ENCODE data around the gene TSPAN15.
"Not testable (repeated sequence)": the region's sequence is repeated elsewhere in the genome, so short reads cannot be mapped to it uniquely, and the experiment has no call there.

TSPAN15 gene

DNA sequence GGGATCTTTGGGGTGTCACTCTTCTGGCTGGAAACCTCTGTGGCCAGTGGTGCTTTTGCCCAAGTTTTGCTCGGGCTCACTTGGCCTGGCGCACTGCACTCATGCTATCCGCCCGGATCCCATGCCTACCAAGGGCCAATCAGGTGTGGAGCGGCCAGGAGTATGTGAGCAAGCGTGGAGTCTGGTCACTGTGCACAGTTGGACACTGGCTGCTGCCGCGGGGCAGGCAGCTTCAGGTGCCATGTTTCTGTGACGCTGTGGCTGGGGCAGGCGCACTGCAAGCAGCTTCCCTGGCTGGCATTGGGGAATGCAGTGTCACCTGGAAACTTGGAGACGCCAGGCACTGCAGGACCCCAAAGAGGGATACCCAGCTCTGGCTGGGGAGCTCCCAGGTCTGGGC is 76.7 kb downstream of the TSPAN15 start (continued):
- TF ChIP-seq RBAK (tag by site-specific recombination; IDR thresholded peaks at IDR 0.05) (no peak), ZNF140 (tag by site-specific recombination; IDR thresholded peaks at IDR 0.05) (no peak)

- Histone ChIP-seq H3K27ac (ENCODE audit: extremely low read depth, low read depth, low read length) (no peak overlapping the region), H3K4me1 (ENCODE audit: control insufficient read depth, insufficient read depth, low read length) (no peaks in the 10 kb centered on the region), H3K9me3 (ENCODE audit: control insufficient read depth, insufficient read depth, low read depth, low read length) (no peaks in the 10 kb centered on the region), H3K4me3 (ENCODE audit: low read depth, low read length) (no peak overlapping the region), H3K36me3 (ENCODE audit: control insufficient read depth in 2 of 2, insufficient read depth in 1 of 2, low read length in 2 of 2) (no peaks in the 10 kb centered on the region)
- ChIA-PET CTCF (interaction anchor here (1.1 kb wide), 1 partner anchor 108 kb away, joined by 3 read pairs; no protein-coding TSS in a partner anchor), POLR2A (no interaction called here)
- TF ChIP-seq ZNF596 (tag by site-specific recombination; IDR thresholded peaks at IDR 0.05) (no peak), ZNF549 (tag by site-specific recombination; IDR thresholded peaks at IDR 0.05) (no peak), ZNF560 (tag by site-specific recombination; IDR thresholded peaks at IDR 0.05; ENCODE audit: borderline replicate concordance) (no peak), ZNF19 (tag by site-specific recombination; IDR thresholded peaks at IDR 0.05; ENCODE audit: low read depth) (no peak), ZBTB8A (tag by site-specific recombination; IDR thresholded peaks at IDR 0.05) (no peak), ZNF223 (tag by site-specific recombination; IDR thresholded peaks at IDR 0.05) (no peak), ZNF184 (tag by site-specific recombination; IDR thresholded peaks at IDR 0.05) (no peak), ZNF121 (tag by site-specific recombination; IDR thresholded peaks at IDR 0.05) (no peak), ZNF585B (tag by site-specific recombination; IDR thresholded peaks at IDR 0.05) (no peak), ZNF670 (tag by site-specific recombination; IDR thresholded peaks at IDR 0.05; ENCODE audit: low read depth) (no peak), ZNF37A (tag by site-specific recombination; IDR thresholded peaks at IDR 0.05) (no peak), SCRT2 (tag by site-specific recombination; IDR thresholded peaks at IDR 0.05) (no peak), MEIS1 (CRISPR knock-in tag; IDR thresholded peaks at IDR 0.05; ENCODE audit: borderline replicate concordance) (no peak), ZNF366 (tag by site-specific recombination; conservative IDR thresholded peaks at IDR 0.05) (no peak), ZNF610 (tag by site-specific recombination; IDR thresholded peaks at IDR 0.05; ENCODE audit: borderline replicate concordance) (no peak), ZNF660 (tag by site-specific recombination; IDR thresholded peaks at IDR 0.05) (no peak), BCL11A (tag by site-specific recombination; IDR thresholded peaks at IDR 0.05; ENCODE audit: low read depth) (no peak), PRDM10 (tag by site-specific recombination; IDR thresholded peaks at IDR 0.05) (no peak), ZNF529 (tag by site-specific recombination; IDR thresholded peaks at IDR 0.05; ENCODE audit: insufficient replicate concordance) (no peak)
- TF ChIP-seq, protein P1, sequence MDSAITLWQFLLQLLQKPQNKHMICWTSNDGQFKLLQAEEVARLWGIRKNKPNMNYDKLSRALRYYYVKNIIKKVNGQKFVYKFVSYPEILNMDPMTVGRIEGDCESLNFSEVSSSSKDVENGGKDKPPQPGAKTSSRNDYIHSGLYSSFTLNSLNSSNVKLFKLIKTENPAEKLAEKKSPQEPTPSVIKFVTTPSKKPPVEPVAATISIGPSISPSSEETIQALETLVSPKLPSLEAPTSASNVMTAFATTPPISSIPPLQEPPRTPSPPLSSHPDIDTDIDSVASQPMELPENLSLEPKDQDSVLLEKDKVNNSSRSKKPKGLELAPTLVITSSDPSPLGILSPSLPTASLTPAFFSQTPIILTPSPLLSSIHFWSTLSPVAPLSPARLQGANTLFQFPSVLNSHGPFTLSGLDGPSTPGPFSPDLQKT (IDR thresholded peaks at IDR 0.05; ENCODE audit: borderline replicate concordance, low read depth, low read length): no peak
Observed at GRCh38 chr10:69533658-69534057, 82.4 kb downstream of the TSPAN15 start.

DNA sequence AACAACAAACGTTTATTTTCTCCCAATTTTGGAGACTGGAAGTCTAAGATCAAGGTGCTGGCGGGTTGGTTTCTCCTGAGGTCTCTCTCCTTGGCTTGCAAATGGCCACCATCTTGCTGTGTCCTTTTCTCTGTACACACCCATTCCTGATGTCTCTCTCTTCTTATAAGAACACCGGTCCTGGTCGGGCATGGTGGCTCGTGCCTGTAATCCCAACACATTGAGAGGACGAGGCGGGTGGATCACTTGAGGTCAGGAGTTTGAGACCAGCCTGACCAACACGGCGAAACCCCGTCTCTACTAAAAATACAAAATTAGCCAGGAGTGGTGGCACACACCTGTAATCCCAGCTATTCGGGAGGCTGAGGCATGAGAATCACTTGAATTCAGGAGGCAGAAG is 85.3 kb downstream of the TSPAN15 start:
- H3K27ac ChIP-seq (ENCODE audit: extremely low read depth, low read depth, low read length); H3K4me3 ChIP-seq (ENCODE audit: low read depth, low read length); H3K4me1 ChIP-seq (ENCODE audit: control insufficient read depth, insufficient read depth, low read length); POLR2A ChIA-PET; H3K9me3 ChIP-seq (ENCODE audit: control insufficient read depth, insufficient read depth, low read depth, low read length); CTCF ChIA-PET; H3K36me3 ChIP-seq (ENCODE audit: control insufficient read depth in 2 of 2, insufficient read depth in 1 of 2, low read length in 2 of 2): not testable (repeated sequence)
